ENCODE results near the gene HCFC2.

GRCh38 chr12:104097954-104098353 is 33.6 kb downstream of the HCFC2 start:
- TF ChIP-seq CTCF (IDR thresholded peaks at IDR 0.05; ENCODE audit: poor library complexity) (no peak), EZH2phosphoT487 (IDR thresholded peaks at IDR 0.05; ENCODE audit: low read depth, severe bottlenecking, unreplicated experiment) (no peak), EZH2 (IDR thresholded peaks at IDR 0.05; ENCODE audit: borderline replicate concordance) (no peak)
